ENCODE results near the gene SLC25A20.

SLC25A20 gene

GRCh38 chr3:48881006-48881405, 17.7 kb downstream of the SLC25A20 start:
- no peak for DNase-seq (ENCODE audit: low read depth, low spot score)
- in situ Hi-C loops (cut with HindIII; ENCODE audit: low sequenced_read_pairs): no loop called here
- no peak overlapping the region for H3K4me3 ChIP-seq (ENCODE audit: low read depth, low read length)
- no peak for TF ChIP-seq CTCF (IDR thresholded peaks at IDR 0.05; ENCODE audit: low read depth, low read length)

GRCh38 chr3:48879994-48880377, 18.7 kb downstream of the SLC25A20 start:
- in situ Hi-C loops (cut with HindIII; ENCODE audit: low sequenced_read_pairs): no loop called here
- no peak for TF ChIP-seq CTCF (IDR thresholded peaks at IDR 0.05; ENCODE audit: low read depth, low read length)
- no peak overlapping the region for H3K4me3 ChIP-seq (ENCODE audit: low read depth, low read length)
- no peak for DNase-seq (ENCODE audit: low read depth, low spot score)

- H3K4me3 ChIP-seq (ENCODE audit: low read depth, low read length): no peak overlapping the region
- in situ Hi-C loops (cut with HindIII; ENCODE audit: low sequenced_read_pairs): no loop called here
- TF ChIP-seq CTCF (IDR thresholded peaks at IDR 0.05; ENCODE audit: low read depth, low read length): no peak
- DNase-seq (ENCODE audit: low read depth, low spot score): no peak
Observed at GRCh38 chr3:48879307-48879993, 19.2 kb downstream of the SLC25A20 start.

- in situ Hi-C loops (cut with HindIII; ENCODE audit: low sequenced_read_pairs): no loop called here
- no peak overlapping the region for H3K4me3 ChIP-seq (ENCODE audit: low read depth, low read length)
- TF ChIP-seq CTCF (IDR thresholded peaks at IDR 0.05; ENCODE audit: low read depth, low read length): no peak
- DNase-seq (ENCODE audit: low read depth, low spot score): no peak
Observed at GRCh38 chr3:48877671-48878070, 21.0 kb downstream of the SLC25A20 start.

DNA sequence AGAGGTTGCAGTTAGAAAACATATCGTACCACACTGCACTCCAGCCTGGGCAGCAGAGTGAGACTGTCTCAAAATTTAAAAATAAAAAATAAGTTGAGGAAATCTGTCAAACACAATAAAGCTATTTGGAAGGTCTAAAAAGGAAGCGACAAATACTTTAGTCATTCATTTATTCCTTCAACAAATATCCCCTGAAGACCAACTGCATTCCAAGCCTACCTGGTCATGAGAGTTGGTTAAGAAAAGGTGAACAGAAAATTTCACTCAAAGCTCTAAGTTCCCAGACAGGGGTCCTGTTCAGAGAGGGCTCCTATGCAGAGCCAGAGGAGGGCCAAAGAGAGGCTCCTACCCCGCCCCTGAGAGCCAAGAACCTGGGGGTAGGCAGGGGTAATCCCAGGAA, 35.6 kb downstream of the SLC25A20 start:
- no peak overlapping the region for H3K4me3 ChIP-seq (ENCODE audit: low read depth, low read length)
- no peak for TF ChIP-seq CTCF (IDR thresholded peaks at IDR 0.05; ENCODE audit: low read depth, low read length)
- in situ Hi-C loops (cut with HindIII; ENCODE audit: low sequenced_read_pairs): no loop called here
- DNase-seq (ENCODE audit: low read depth, low spot score): no peak

GRCh38 chr3:48859206-48859605, 39.5 kb downstream of the SLC25A20 start:
- no peak for DNase-seq (ENCODE audit: low read depth, low spot score)
- no peak for TF ChIP-seq CTCF (IDR thresholded peaks at IDR 0.05; ENCODE audit: low read depth, low read length)
- in situ Hi-C loops (cut with HindIII; ENCODE audit: low sequenced_read_pairs): no loop called here

More at GRCh38 chr3:48859206-48859605, 39.5 kb downstream of the SLC25A20 start:
- H3K4me3 ChIP-seq (ENCODE audit: low read depth, low read length): no peak overlapping the region
